HEK293 (cell line): ENCODE results near the gene ZNF79.

Experiments used
- CTCF ChIA-PET: fragments of 350-600 bp; formaldehyde crosslinking; extraction: SDS; loops from one replicate; lab custom pipeline; 2021; ENCODE audit warnings: antibody characterized with exemption; lab: Yijun Ruan, JAX
- POLR2A ChIA-PET: fragments of 300-600 bp; formaldehyde crosslinking; extraction: SDS; loops from one replicate; lab custom pipeline; 2020; ENCODE audit warnings: antibody characterized with exemption, inconsistent platforms; lab: Yijun Ruan, JAX
- H3K27ac ChIP-seq: fragments of 200-500 bp; sonication (Bioruptor generic); 2 replicates; pipeline ENCODE4 v1.5.1; 2014; ENCODE audit warnings: low read depth, low read length, control low read depth, inconsistent platforms; ENCODE audit errors: extremely low read depth
- H3K36me3 ChIP-seq, 2 experiments: fragments of 200-500 bp in 1 of 2; sonication (Bioruptor generic) in 1 of 2; 1 replicate in 1 of 2; 2 replicates in 1 of 2; pipeline ENCODE4 v1.5.1; 2014 to 2017; ENCODE audit warnings: inconsistent platforms in 2 of 2, low read length in 2 of 2; ENCODE audit not compliant: control insufficient read depth in 2 of 2, insufficient read depth in 1 of 2
- H3K4me1 ChIP-seq: fragments of 200-500 bp; sonication (Bioruptor generic); 2 replicates; pipeline ENCODE4 v1.5.1; 2014; ENCODE audit warnings: mild to moderate bottlenecking, low read length, inconsistent platforms; ENCODE audit not compliant: control insufficient read depth, insufficient read depth
- H3K4me3 ChIP-seq: 2 replicates; pipeline ENCODE4 v1.5.1; 2011; ENCODE audit warnings: low read depth, mild to moderate bottlenecking, control low read depth, low read length, moderate library complexity
- H3K9me3 ChIP-seq: fragments of 200-500 bp; sonication (Bioruptor generic); 2 replicates; pipeline ENCODE4 v1.5.1; 2014; ENCODE audit warnings: low read depth, low read length, inconsistent platforms; ENCODE audit not compliant: control insufficient read depth, insufficient read depth
- ELK4 ChIP-seq: IDR thresholded peaks from 2 replicates; pipeline ENCODE4 v1.6.1; 2011; ENCODE audit warnings: mild to moderate bottlenecking, low read depth, low read length, borderline replicate concordance
- GFI1B ChIP-seq: fragments of 450-650 bp; formaldehyde crosslinking; IDR thresholded peaks from 2 replicates; pipeline ENCODE4 v1.5.1; 2016; ENCODE audit warnings: missing biosample characterization, missing genetic modification characterization
- HIC1 ChIP-seq: fragments of 450-650 bp; formaldehyde crosslinking; IDR thresholded peaks from 2 replicates; pipeline ENCODE4 v1.5.1; 2016; ENCODE audit warnings: missing biosample characterization, missing genetic modification characterization
- HOXD13 ChIP-seq: sonication (generic); formaldehyde crosslinking; IDR thresholded peaks from 2 replicates; pipeline ENCODE4 v1.8.0; 2022; ENCODE audit warnings: missing genetic modification reagents, borderline replicate concordance
- OSR2 ChIP-seq: fragments of 450-650 bp; formaldehyde crosslinking; IDR thresholded peaks from 2 replicates; pipeline ENCODE4 v1.5.1; 2016; ENCODE audit warnings: missing biosample characterization, missing genetic modification characterization
- WT1 ChIP-seq: fragments of 450-650 bp; formaldehyde crosslinking; IDR thresholded peaks from 2 replicates; pipeline ENCODE4 v1.5.1; 2016; ENCODE audit warnings: missing biosample characterization, missing genetic modification characterization
- ZBTB10 ChIP-seq: fragments of 450-650 bp; formaldehyde crosslinking; IDR thresholded peaks from 2 replicates; pipeline ENCODE4 v1.5.1; 2016; ENCODE audit warnings: missing biosample characterization, missing genetic modification characterization
- ZBTB17 ChIP-seq: fragments of 450-650 bp; formaldehyde crosslinking; IDR thresholded peaks from 2 replicates; pipeline ENCODE4 v1.5.1; 2016; ENCODE audit warnings: missing biosample characterization, missing genetic modification characterization
- ZEB2 ChIP-seq: fragments of 450-650 bp; formaldehyde crosslinking; IDR thresholded peaks from 2 replicates; pipeline ENCODE4 v1.5.1; 2016; ENCODE audit warnings: missing biosample characterization, missing genetic modification characterization
- ZNF112 ChIP-seq: fragments of 450-650 bp; formaldehyde crosslinking; IDR thresholded peaks from 2 replicates; pipeline ENCODE4 v1.5.0; 2017; ENCODE audit warnings: missing biosample characterization, missing genetic modification characterization
- ZNF211 ChIP-seq: fragments of 450-650 bp; formaldehyde crosslinking; IDR thresholded peaks from 2 replicates; pipeline ENCODE4 v1.5.1; 2016; ENCODE audit warnings: low read depth, missing biosample characterization, missing genetic modification characterization
- ZNF214 ChIP-seq: fragments of 450-650 bp; formaldehyde crosslinking; IDR thresholded peaks from 2 replicates; pipeline ENCODE4 v1.5.1; 2017; ENCODE audit warnings: missing biosample characterization, mild to moderate bottlenecking, missing genetic modification characterization, borderline replicate concordance
- ZNF324 ChIP-seq: fragments of 450-650 bp; formaldehyde crosslinking; IDR thresholded peaks from 2 replicates; pipeline ENCODE4 v1.5.1; 2016; ENCODE audit warnings: missing biosample characterization, missing genetic modification characterization
- ZNF341 ChIP-seq: fragments of 450-650 bp; formaldehyde crosslinking; IDR thresholded peaks from 2 replicates; pipeline ENCODE4; 2016; ENCODE audit warnings: low read depth, missing biosample characterization, missing genetic modification characterization
- ZNF354C ChIP-seq: fragments of 450-650 bp; formaldehyde crosslinking; IDR thresholded peaks from 2 replicates; pipeline ENCODE4 v1.5.1; 2016; ENCODE audit warnings: missing biosample characterization, missing genetic modification characterization, low read depth, borderline replicate concordance
- ZNF366 ChIP-seq: fragments of 450-650 bp; formaldehyde crosslinking; conservative IDR thresholded peaks from 2 replicates; pipeline ENCODE4 v1.5.1; 2016; ENCODE audit warnings: missing biosample characterization, missing genetic modification characterization
- ZNF449 ChIP-seq: fragments of 450-650 bp; formaldehyde crosslinking; IDR thresholded peaks from 2 replicates; pipeline ENCODE4 v1.5.1; 2017; ENCODE audit warnings: missing biosample characterization, mild to moderate bottlenecking, missing genetic modification characterization, moderate library complexity
- ZNF510 ChIP-seq: fragments of 450-650 bp; formaldehyde crosslinking; IDR thresholded peaks from 2 replicates; pipeline ENCODE4 v1.5.1; 2018; ENCODE audit warnings: mild to moderate bottlenecking, missing genetic modification characterization, missing biosample characterization; ENCODE audit not compliant: insufficient replicate concordance
- ZNF621 ChIP-seq: fragments of 450-650 bp; formaldehyde crosslinking; IDR thresholded peaks from 2 replicates; pipeline ENCODE4 v1.5.1; 2017; ENCODE audit warnings: missing biosample characterization, missing genetic modification characterization
- ZNF623 ChIP-seq: fragments of 450-650 bp; formaldehyde crosslinking; IDR thresholded peaks from 2 replicates; pipeline ENCODE4 v1.5.1; 2016; ENCODE audit warnings: missing biosample characterization, missing genetic modification characterization
- ZNF624 ChIP-seq: fragments of 450-650 bp; formaldehyde crosslinking; IDR thresholded peaks from 2 replicates; pipeline ENCODE4 v1.5.1; 2017; ENCODE audit warnings: missing biosample characterization, missing genetic modification characterization
- ZNF664 ChIP-seq: fragments of 450-650 bp; formaldehyde crosslinking; IDR thresholded peaks from 2 replicates; pipeline ENCODE4 v1.5.1; 2016; ENCODE audit warnings: missing biosample characterization, missing genetic modification characterization
- ZSCAN23 ChIP-seq: fragments of 450-650 bp; formaldehyde crosslinking; IDR thresholded peaks from 2 replicates; pipeline ENCODE4 v1.5.1; 2016; ENCODE audit warnings: missing biosample characterization, missing genetic modification characterization

ZNF79 gene

GRCh38 chr9:127450830-127451607, 26.8 kb downstream of the ZNF79 start, which contains the start of the genes LRSAM1 and RPL12 (continued):
- TF ChIP-seq ELK4 = no peak

- ChIA-PET CTCF (interaction anchor here (1.1 kb wide), 1 partner anchor 283 kb away, joined by 3 read pairs; the partner anchor contains the start of gene TOR2A), POLR2A (interaction anchor here (0.6 to 4.0 kb wide), 33 partner anchors 10 to 537 kb away, joined by 3 to 46 read pairs (median 4); partner anchors contain the start of genes RALGPS1, SLC2A8, ST6GALNAC6 and TOR2A)
- H3K36me3 ChIP-seq = peaks cover 5 to 67% of the 10 kb centered on the region in 2 experiments; a peak in 2 of 3 replicates
- H3K27ac ChIP-seq = peak overlapping the region; percentile 98; the same call in 1 of the 2 replicates
- peak overlapping the region; percentile 90 for H3K4me3 ChIP-seq
- TF ChIP-seq HOXD13 (CRISPR knock-in tag) = 0 out of 2 replicates have a peak, but pooled peaks have one; percentile 9
- TF ChIP-seq ZNF664 = no peak
- H3K4me1 ChIP-seq = no peaks in the 10 kb centered on the region
- no peaks in the 10 kb centered on the region for H3K9me3 ChIP-seq
These were observed 27.4 kb downstream of the ZNF79 start for GRCh38 chr9:127451608-127451857.

GRCh38 chr9:127451858-127452656, 27.9 kb downstream of the ZNF79 start:
- H3K4me1 ChIP-seq = no peaks in the 10 kb centered on the region
- no peaks in the 10 kb centered on the region for H3K9me3 ChIP-seq
- CTCF ChIA-PET = interaction anchor here (0.6 to 1.1 kb wide), 3 partner anchors 53 to 283 kb away, joined by 3 read pairs; partner anchors contain the start of gene TOR2A
- peaks cover 5 to 65% of the 10 kb centered on the region in 2 experiments; a peak in 2 of 3 replicates for H3K36me3 ChIP-seq
- H3K27ac ChIP-seq = peak overlapping the region; percentile 98; the same call in 1 of the 2 replicates
- POLR2A ChIA-PET = interaction anchor here (0.6 to 4.0 kb wide), 32 partner anchors 10 to 537 kb away, joined by 3 to 46 read pairs (median 4); partner anchors contain the start of genes RALGPS1, SLC2A8, ST6GALNAC6 and TOR2A
- peak overlapping the region; percentile 90 for H3K4me3 ChIP-seq
- no peak for TF ChIP-seq ZNF324 (tag by site-specific recombination)
- no peak for TF ChIP-seq ZSCAN23 (tag by site-specific recombination)
- no peak for TF ChIP-seq ZNF354C (tag by site-specific recombination)
- TF ChIP-seq ZNF623 (tag by site-specific recombination) = no peak
- no peak for TF ChIP-seq ZNF214
- no peak for TF ChIP-seq ZNF510 (tag by site-specific recombination)
- no peak for TF ChIP-seq HIC1 (tag by site-specific recombination)
- TF ChIP-seq ZEB2 (tag by site-specific recombination) = no peak
- no peak for TF ChIP-seq GFI1B (tag by site-specific recombination)
- TF ChIP-seq ZBTB17 = peak; percentile 86
- no peak; the same call in 1 of the 2 replicates for TF ChIP-seq WT1 (tag by site-specific recombination)
- peak; percentile 73 for TF ChIP-seq ZBTB10 (tag by site-specific recombination)
- no peak for TF ChIP-seq OSR2 (tag by site-specific recombination)
- TF ChIP-seq ZNF449 = no peak
- TF ChIP-seq ZNF366 = peak; percentile 67
- TF ChIP-seq ZNF621 (tag by site-specific recombination) = no peak
- peak; percentile 76 for TF ChIP-seq ZNF341 (tag by site-specific recombination)
- no peak for TF ChIP-seq ZNF112 (tag by site-specific recombination)
- no peak for TF ChIP-seq ZNF211
- no peak for TF ChIP-seq ZNF624 (tag by site-specific recombination)
